Right ventricle myocardium inferior (tissue), 1 donor: ENCODE results near the gene NXF3. TPM values are rescaled to one million over a fixed set of nuclear protein-coding genes. Genes with fewer than 3 reads are reported as not detected.
A peak's percentile ranks its signal among the peaks of the same experiment; 100 is the strongest.
"Not testable (repeated sequence)": the region's sequence is repeated elsewhere in the genome, so short reads cannot be mapped to it uniquely, and the experiment has no call there.

Experiments
- ATAC-seq: fragments of 200-7000 bp; cut with Tn5 transposase; one replicate; pipeline ENCODE4 v1.9.1; 2020; ENCODE audit warnings: mild to moderate bottlenecking, moderate library complexity
- DNase-seq: peaks from one replicate; pipeline ENCODE4 v3.0.0; 2021; ENCODE audit errors: missing footprints
- intact Hi-C: fragments of 100-400 bp; cut with DNase I; formaldehyde crosslinking; loops from one replicate; pipeline ENCODE4 v1.11.0; 2022
- long read RNA-seq: library from polyadenylated mRNA; unstranded; transcript quantifications from one replicate; pipeline ENCODE4 v2.0.0, GENCODE V29; 2021
- total RNA-seq: library from RNA; stranded (reverse); fragmentation: NEBNext Ultra II Directional; extraction: Animal tissue kit (Norgen Biotek cat#: 25700); gene quantifications from one replicate; pipeline ENCODE4 v1.2.1, GENCODE V29; 2021
- donor health status: DM: no; HTN: yes; CAD: no; lungs with severe emphysema.

The NXF3 gene, protein sequence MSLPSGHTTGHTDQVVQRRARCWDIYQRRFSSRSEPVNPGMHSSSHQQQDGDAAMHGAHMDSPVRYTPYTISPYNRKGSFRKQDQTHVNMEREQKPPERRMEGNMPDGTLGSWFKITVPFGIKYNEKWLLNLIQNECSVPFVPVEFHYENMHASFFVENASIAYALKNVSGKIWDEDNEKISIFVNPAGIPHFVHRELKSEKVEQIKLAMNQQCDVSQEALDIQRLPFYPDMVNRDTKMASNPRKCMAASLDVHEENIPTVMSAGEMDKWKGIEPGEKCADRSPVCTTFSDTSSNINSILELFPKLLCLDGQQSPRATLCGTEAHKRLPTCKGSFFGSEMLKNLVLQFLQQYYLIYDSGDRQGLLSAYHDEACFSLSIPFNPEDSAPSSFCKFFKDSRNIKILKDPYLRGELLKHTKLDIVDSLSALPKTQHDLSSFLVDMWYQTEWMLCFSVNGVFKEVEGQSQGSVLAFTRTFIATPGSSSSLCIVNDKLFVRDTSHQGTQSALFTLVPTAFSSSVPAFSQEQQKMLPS
- 0.22 TPM for total RNA-seq
- long read RNA-seq = 0 reads

DNA sequence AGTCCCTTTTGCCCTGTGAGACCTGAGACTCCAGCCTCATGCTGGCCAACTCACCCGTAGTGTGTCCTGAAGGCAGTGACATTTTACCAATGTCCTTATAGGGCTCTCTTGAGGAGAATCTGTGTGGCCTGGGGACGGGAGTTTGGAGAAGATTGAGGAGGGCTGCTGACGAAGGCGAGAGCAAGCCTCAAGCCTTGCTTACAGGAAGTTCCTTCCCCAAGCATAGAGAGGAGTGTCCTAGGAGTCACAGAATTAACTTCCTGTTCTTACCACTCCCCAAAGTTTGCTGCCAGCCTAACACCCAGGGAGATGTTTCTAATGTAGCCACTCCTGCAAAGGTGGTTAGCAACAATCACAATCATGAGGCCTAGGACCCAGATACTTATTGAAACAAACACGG, at the start of gene NXF3:
Gene NXF3, minus strand, starts transcription at position 202 of the 400 bp plus-strand sequence. Its CDS starts 120 bp downstream, at position 82.
- intact Hi-C loops = no loop called here
- no peak for DNase-seq
- ATAC-seq = no peak

DNA sequence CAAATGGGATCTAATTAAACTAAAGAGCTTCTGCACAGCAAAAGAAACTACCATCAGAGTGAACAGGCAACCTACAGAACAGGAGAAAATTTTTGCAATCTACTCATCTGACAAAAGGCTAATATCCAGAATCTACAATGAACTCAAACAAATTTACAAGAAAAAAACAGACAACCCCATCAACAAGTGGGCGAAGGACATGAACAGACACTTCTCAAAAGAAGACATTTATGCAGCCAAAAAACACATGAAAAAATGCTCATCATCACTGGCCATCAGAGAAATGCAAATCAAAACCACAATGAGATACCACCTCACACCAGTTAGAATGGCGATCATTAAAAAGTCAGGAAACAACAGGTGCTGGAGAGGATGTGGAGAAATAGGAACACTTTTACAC, 43.6 kb upstream of the NXF3 start:
- ATAC-seq, intact Hi-C loops, DNase-seq: not testable (repeated sequence)

GRCh38 chrX:103124284-103124683, 31.3 kb upstream of the NXF3 start:
- intact Hi-C loops = no loop called here
- DNase-seq = no peak

DNA sequence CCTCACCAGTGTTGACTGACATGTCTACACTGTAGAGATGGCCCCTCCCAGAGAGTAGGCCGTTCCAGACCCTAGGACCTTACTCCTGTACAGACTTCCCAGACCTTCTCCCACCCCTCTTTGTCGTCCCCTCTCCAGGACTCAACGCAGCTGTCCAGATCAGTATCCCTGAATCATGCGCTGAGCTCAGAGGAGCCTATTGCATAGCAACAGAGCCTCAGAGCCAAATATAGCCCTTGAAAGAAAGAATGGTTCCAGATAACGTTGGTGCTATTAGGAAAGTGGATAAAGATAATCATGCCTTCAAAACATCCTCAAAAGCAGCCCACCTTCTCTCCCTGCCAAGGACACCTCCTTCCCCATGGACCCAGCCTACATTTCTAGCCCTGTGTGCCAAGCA, 27.8 kb upstream of the NXF3 start:
- intact Hi-C loops = no loop called here
- DNase-seq (no peak), ATAC-seq (no peak)

More at GRCh38 chrX:103124284-103124683, 31.3 kb upstream of the NXF3 start:
- no peak for ATAC-seq

DNA sequence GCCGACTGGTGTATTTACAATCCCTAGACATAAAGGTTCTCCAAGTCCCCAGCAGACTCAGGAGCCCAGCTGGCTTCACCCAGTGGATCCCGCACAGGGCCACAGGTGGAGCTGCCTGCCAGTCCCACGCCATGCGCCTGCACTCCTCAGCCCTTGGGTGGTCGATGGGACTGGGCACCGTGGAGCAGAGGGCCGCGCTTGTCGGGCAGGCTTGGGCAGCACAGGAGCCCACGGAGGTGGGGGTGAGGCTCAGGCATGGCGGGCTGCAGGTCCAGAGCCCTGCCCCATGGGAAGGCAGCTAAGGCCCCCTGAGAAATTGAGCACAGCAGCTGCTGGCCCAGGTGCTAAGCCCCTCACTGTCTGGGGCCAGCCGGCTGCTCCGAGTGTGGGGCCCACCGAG, 24.0 kb upstream of the NXF3 start:
- intact Hi-C loops, DNase-seq, ATAC-seq: not testable (repeated sequence)

- DNase-seq, ATAC-seq, intact Hi-C loops: not testable (repeated sequence)
Measured at GRCh38 chrX:103109497-103109896, 16.6 kb upstream of the NXF3 start.

GRCh38 chrX:103107836-103108235, 14.9 kb upstream of the NXF3 start:
- no peak for ATAC-seq
- intact Hi-C loops = no loop called here

DNA sequence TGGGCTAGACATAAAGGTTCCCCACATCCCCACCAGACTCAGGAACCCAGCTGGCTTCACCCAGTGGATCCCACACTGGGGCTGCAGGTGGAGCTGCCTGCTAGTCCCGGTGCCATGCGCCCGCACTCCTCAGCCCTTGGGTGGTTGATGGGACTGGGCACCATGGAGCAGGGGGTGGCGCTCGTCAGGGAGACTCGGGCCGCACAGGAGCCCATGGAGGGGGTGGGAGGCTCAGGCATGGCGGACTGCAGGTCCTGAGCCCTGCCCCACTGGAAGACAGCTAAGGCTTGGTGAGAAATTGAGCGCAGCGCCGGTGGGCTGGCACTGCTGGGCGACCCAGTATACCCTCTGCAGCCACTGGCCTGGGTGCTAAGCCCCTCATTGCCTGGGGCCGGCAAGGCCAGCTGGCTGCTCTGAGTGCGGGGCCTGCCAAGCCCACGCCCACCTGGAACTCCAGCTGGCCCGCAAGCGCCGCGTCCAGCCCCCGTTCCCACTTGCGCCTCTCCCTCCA, 14.3 kb upstream of the NXF3 start:
- intact Hi-C loops, DNase-seq: not testable (repeated sequence)

More at GRCh38 chrX:103107836-103108235, 14.9 kb upstream of the NXF3 start:
- DNase-seq = no peak

GRCh38 chrX:103104370-103104769, 11.4 kb upstream of the NXF3 start:
- ATAC-seq, DNase-seq: not testable (repeated sequence)
- intact Hi-C loops = loop anchor here (5.0 kb wide), 1 partner anchor 48 kb away; no protein-coding TSS in a partner anchor

More for the DNA sequence above, 14.3 kb upstream of the NXF3 start:
- ATAC-seq = not testable (repeated sequence)

- not testable (repeated sequence) for DNase-seq, ATAC-seq
- intact Hi-C loops = loop anchor here (5.0 kb wide), 1 partner anchor 48 kb away; no protein-coding TSS in a partner anchor
Measured at GRCh38 chrX:103103866-103104265, 10.9 kb upstream of the NXF3 start.

- DNase-seq = no peak
- ATAC-seq = no peak
- intact Hi-C loops = loop anchor here (5.0 kb wide), 1 partner anchor 51 kb away; no protein-coding TSS in a partner anchor
Measured at GRCh38 chrX:103101299-103102042, 8.5 kb upstream of the NXF3 start.

DNA sequence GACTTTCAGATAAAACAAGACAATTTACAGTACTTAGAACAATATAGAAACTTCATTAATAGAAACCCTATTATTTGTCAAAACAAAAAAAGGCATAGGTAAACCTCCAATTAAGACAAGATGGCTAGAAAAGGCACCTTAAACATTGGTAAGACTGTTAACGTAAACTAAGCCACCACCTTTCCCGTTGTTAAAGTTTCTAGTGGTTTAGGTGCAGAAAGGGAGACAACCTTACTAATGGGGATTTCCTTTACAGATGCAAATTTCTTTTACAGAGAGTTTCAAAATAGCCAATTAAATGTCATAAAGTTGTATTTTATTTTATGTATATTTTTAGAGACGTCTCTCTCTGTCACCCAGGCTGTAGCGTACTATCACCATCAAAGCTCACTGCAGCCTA, 7.5 kb upstream of the NXF3 start:
- intact Hi-C loops = loop anchor here (5.0 kb wide), 1 partner anchor 52 kb away; no protein-coding TSS in a partner anchor
- ATAC-seq = no peak
- no peak for DNase-seq

- DNase-seq = no peak
- ATAC-seq = no peak
- intact Hi-C loops = loop anchor here (5.0 kb wide), 1 partner anchor 53 kb away; no protein-coding TSS in a partner anchor
Measured at GRCh38 chrX:103099691-103100090, 6.7 kb upstream of the NXF3 start.

DNA sequence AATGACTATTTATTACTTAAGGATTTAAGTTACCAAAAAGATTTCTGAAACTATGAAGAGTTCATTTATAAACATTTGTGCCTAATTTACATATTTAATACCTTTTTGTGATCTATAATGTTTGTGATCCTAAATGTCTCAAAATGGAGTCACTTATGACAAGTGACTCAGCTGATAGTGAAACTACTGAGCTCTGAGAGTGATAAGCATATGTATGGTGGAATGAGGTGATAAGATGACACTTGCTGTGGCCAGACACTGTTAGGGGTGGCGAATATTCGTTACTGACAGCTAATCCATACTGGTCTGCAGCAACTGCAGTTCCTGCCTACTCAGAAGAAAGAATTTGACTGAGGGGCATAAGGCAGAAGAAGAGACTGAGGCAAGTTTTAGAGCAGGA, 5.5 kb upstream of the NXF3 start:
- no peak for DNase-seq
- intact Hi-C loops = no loop called here

DNA sequence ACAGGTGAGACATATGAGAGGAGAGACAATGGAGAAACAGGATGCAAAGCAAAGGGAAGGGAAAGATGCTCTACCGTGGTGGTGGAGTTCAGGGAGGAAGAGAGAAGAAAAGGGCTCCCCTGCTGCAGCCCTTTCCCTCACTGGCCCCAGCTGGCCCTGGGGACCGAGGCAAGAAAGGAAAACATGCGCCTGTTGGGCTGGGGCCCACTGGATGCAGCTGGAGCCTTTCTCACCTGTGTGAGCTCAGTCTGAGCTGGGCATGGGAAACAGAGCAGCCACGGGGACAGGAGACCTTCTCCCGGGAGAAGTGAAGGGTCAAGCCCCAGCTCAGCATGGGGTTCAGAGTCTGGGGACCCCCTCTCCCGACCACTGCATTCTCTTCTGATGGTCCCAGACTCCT, 11.9 kb downstream of the NXF3 start:
- DNase-seq = no peak
- no peak for ATAC-seq
- intact Hi-C loops = no loop called here

More for the DNA sequence above, 5.5 kb upstream of the NXF3 start:
- no peak for ATAC-seq

GRCh38 chrX:103073467-103073866, 19.5 kb downstream of the NXF3 start:
- ATAC-seq = no peak
- intact Hi-C loops = no loop called here
- no peak for DNase-seq

DNA sequence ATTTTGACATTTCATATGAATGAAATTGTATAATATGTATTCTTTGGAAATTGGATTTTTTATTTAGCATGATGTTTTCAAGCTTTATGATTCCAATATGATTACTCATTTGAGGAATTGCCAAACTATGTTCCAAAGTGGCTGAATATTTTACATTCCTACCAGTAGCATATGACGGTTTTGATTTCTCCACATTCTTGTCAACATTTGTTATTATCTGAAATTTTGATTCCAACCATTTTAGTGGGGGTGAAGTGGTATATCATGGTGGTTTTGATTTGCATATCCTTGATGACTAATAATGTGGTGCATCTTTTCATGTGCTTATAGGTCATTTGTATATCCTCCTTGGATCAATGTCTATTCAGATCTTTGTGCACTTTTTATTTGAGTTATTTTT, 26.3 kb downstream of the NXF3 start:
- DNase-seq (no peak), ATAC-seq (no peak)
- intact Hi-C loops = no loop called here

DNA sequence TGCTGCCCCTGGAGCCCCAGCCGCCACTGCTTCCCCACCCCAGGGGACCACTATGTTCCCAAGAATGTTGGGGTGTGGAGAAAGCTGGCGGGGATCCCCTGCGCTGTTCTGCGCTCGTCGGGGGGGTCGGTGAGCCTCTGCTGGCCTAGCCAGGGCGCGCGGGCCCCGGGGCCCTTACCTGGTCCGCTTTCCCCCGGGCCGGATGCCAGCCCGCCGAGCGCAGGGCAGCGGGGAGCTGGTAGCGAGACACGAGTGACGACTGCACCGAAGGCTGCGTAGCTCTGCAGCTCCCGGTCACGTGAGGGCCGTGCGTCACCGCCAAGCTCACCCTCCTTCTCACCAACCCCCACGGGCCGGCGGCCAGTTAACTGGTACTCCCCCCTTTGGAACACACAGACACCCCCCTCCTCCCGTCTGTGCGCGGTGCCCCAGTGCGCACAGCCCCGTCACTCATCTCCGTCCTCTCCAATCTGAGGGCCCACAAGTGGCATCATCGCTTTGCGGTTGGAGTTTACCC, 29.0 kb downstream of the NXF3 start, which contains the start of gene BEX1:
Gene BEX1, minus strand, starts transcription at position 254 of the 517 bp plus-strand sequence. CDS start 897 bp downstream, outside the sequence.
- DNase-seq = peak; percentile 66
- no peak for ATAC-seq
- intact Hi-C loops = no loop called here
